Trophoblast cell (in vitro differentiated cells and primary cell): ENCODE results near the gene NUTM2D.
"Not testable (repeated sequence)": the region's sequence is repeated elsewhere in the genome, so short reads cannot be mapped to it uniquely, and the experiment has no call there.

ENCODE experiments used
- DNase-seq, 2 donors: peaks; one replicate each; pipeline ENCODE4 v3.0.0-alpha.2; 2016
- H2AFZ ChIP-seq: 2 replicates; pipeline ENCODE4 v1.6.1; 2013; ENCODE audit warnings: low read length, moderate library complexity, mild to moderate bottlenecking; ENCODE audit not compliant: insufficient read depth, poor library complexity
- H2AK5ac ChIP-seq: 2 replicates; pipeline ENCODE4 v1.6.1; 2013; ENCODE audit warnings: mild to moderate bottlenecking, low read length
- H2BK120ac ChIP-seq: 2 replicates; pipeline ENCODE4 v1.6.1; 2013; ENCODE audit warnings: low read length, mild to moderate bottlenecking, moderate library complexity; ENCODE audit not compliant: insufficient read depth, poor library complexity
- H2BK12ac ChIP-seq: 2 replicates; pipeline ENCODE4 v1.6.1; 2013; ENCODE audit warnings: mild to moderate bottlenecking, low read length, moderate library complexity
- H2BK5ac ChIP-seq: 2 replicates; pipeline ENCODE4 v1.6.1; 2013; ENCODE audit warnings: low read length, low read depth, moderate library complexity, mild to moderate bottlenecking; ENCODE audit not compliant: poor library complexity
- H3K14ac ChIP-seq: 2 replicates; pipeline ENCODE4 v1.6.1; 2013; ENCODE audit warnings: mild to moderate bottlenecking, low read length
- H3K18ac ChIP-seq: 2 replicates; pipeline ENCODE4 v1.6.1; 2013; ENCODE audit warnings: mild to moderate bottlenecking, low read length
- H3K23ac ChIP-seq: 2 replicates; pipeline ENCODE4 v1.6.1; 2013; ENCODE audit warnings: low read length
- H3K27ac ChIP-seq: 2 replicates; pipeline ENCODE4 v1.5.1; 2013; ENCODE audit warnings: low read depth, mild to moderate bottlenecking, inconsistent platforms, low read length, moderate library complexity
- H3K27me3 ChIP-seq: 2 replicates; pipeline ENCODE4 v1.6.1; 2013; ENCODE audit warnings: inconsistent platforms, mild to moderate bottlenecking, low read length, moderate library complexity; ENCODE audit not compliant: insufficient read depth
- H3K36me3 ChIP-seq, 2 experiments: 1 replicate in 1 of 2; 2 replicates in 1 of 2; pipeline ENCODE4 v1.6.1; 2013; ENCODE audit warnings: low read length in 2 of 2, mild to moderate bottlenecking in 2 of 2, moderate library complexity in 1 of 2; ENCODE audit not compliant: insufficient read depth in 2 of 2, control insufficient read depth in 1 of 2
- H3K4ac ChIP-seq: 2 replicates; pipeline ENCODE4 v1.6.1; 2013; ENCODE audit warnings: low read depth, mild to moderate bottlenecking, low read length, moderate library complexity
- H3K4me1 ChIP-seq, 2 experiments: 1 replicate in 1 of 2; 2 replicates in 1 of 2; pipeline ENCODE4 v1.6.1; 2013; ENCODE audit warnings: low read length in 2 of 2, mild to moderate bottlenecking in 2 of 2, moderate library complexity in 1 of 2; ENCODE audit not compliant: insufficient read depth in 2 of 2, control insufficient read depth in 1 of 2
- H3K4me2 ChIP-seq: 2 replicates; pipeline ENCODE4 v1.6.1; 2013; ENCODE audit warnings: inconsistent platforms, mild to moderate bottlenecking, low read length, moderate library complexity
- H3K4me3 ChIP-seq: 2 replicates; pipeline ENCODE4 v1.5.1; 2013; ENCODE audit warnings: mild to moderate bottlenecking, low read depth, low read length, inconsistent platforms
- H3K79me1 ChIP-seq: one replicate; pipeline ENCODE4 v1.6.1; 2013; ENCODE audit warnings: low read length
- H3K79me2 ChIP-seq: 2 replicates; pipeline ENCODE4 v1.6.1; 2013; ENCODE audit warnings: low read length, mild to moderate bottlenecking; ENCODE audit not compliant: control insufficient read depth, insufficient read depth, poor library complexity
- H3K9ac ChIP-seq: 2 replicates; pipeline ENCODE4 v1.6.1; 2013; ENCODE audit warnings: mild to moderate bottlenecking, low read length
- H3K9me3 ChIP-seq: 2 replicates; pipeline ENCODE4 v1.6.1; 2013; ENCODE audit warnings: low read depth, mild to moderate bottlenecking, control low read depth, inconsistent platforms, low read length; ENCODE audit not compliant: insufficient read depth
- H4K12ac ChIP-seq: 2 replicates; pipeline ENCODE4 v1.6.1; 2013; ENCODE audit warnings: low read depth, mild to moderate bottlenecking, low read length, moderate library complexity
- H4K8ac ChIP-seq: 2 replicates; pipeline ENCODE4 v1.6.1; 2013; ENCODE audit warnings: low read depth, mild to moderate bottlenecking, low read length, moderate library complexity
- H4K91ac ChIP-seq: one replicate; pipeline ENCODE4 v1.6.1; 2013; ENCODE audit warnings: low read depth, mild to moderate bottlenecking, low read length, moderate library complexity
- WGBS: extraction: QIAGEN DNeasy Blood & Tissue Kit; methylation state at CpG from one replicate; pipeline ENCODE4 v1.1.7; 2013; ENCODE audit warnings: missing lambda C conversion rate; ENCODE audit not compliant: insufficient read length, insufficient coverage; ENCODE audit errors: extremely low coverage; 5-methylcytosine and 5-hydroxymethylcytosine counted together

NUTM2D gene

GRCh38 chr10:87327958-87328357 is 29.6 kb upstream of the NUTM2D start:
- H3K4me3 ChIP-seq, H3K79me2 ChIP-seq, H2BK12ac ChIP-seq, H2AK5ac ChIP-seq, H2BK5ac ChIP-seq, H3K9me3 ChIP-seq, H3K4me1 ChIP-seq, H3K36me3 ChIP-seq, H3K27me3 ChIP-seq, H2BK120ac ChIP-seq, H3K27ac ChIP-seq, H3K4me2 ChIP-seq, H3K9ac ChIP-seq, H3K14ac ChIP-seq, H2AFZ ChIP-seq, H4K8ac ChIP-seq, H3K4ac ChIP-seq, H4K12ac ChIP-seq, H3K18ac ChIP-seq, DNase-seq, H3K79me1 ChIP-seq, H3K23ac ChIP-seq, H4K91ac ChIP-seq: not testable (repeated sequence)
- WGBS, result no CpG with 5 or more reads among the region's 1 CpG

- H3K27me3 ChIP-seq, H3K4ac ChIP-seq, H3K23ac ChIP-seq, H2BK5ac ChIP-seq, H3K4me3 ChIP-seq, H3K4me1 ChIP-seq, H3K36me3 ChIP-seq, H4K91ac ChIP-seq, H2BK120ac ChIP-seq, H3K9ac ChIP-seq, H3K79me2 ChIP-seq, H3K9me3 ChIP-seq, H2BK12ac ChIP-seq, H3K4me2 ChIP-seq, H3K14ac ChIP-seq, H2AFZ ChIP-seq, H4K8ac ChIP-seq, H3K18ac ChIP-seq, H4K12ac ChIP-seq, H2AK5ac ChIP-seq, H3K27ac ChIP-seq, H3K79me1 ChIP-seq, DNase-seq: not testable (repeated sequence)
- WGBS, result no CpG with 5 or more reads among the region's 2 CpGs
Observed at GRCh38 chr10:87329131-87329530, 28.4 kb upstream of the NUTM2D start.

GRCh38 chr10:87332687-87333086 is 24.9 kb upstream of the NUTM2D start:
- not testable (repeated sequence) for H2BK5ac ChIP-seq, H3K27me3 ChIP-seq, H3K9me3 ChIP-seq, H3K4me3 ChIP-seq, H3K79me1 ChIP-seq, H3K14ac ChIP-seq, H3K4ac ChIP-seq, H3K79me2 ChIP-seq, H2BK12ac ChIP-seq, H3K4me1 ChIP-seq, H4K91ac ChIP-seq, H3K18ac ChIP-seq, H2AK5ac ChIP-seq, H3K36me3 ChIP-seq, H2AFZ ChIP-seq, H4K8ac ChIP-seq, H3K9ac ChIP-seq, H3K4me2 ChIP-seq, H3K27ac ChIP-seq, DNase-seq, H4K12ac ChIP-seq, H3K23ac ChIP-seq, H2BK120ac ChIP-seq
- WGBS, result no CpG with 5 or more reads among the region's 1 CpG

GRCh38 chr10:87340411-87340810 is 17.1 kb upstream of the NUTM2D start:
- not testable (repeated sequence) for H3K27me3 ChIP-seq, H4K91ac ChIP-seq, H3K18ac ChIP-seq, H3K36me3 ChIP-seq, H2AFZ ChIP-seq, H3K4me1 ChIP-seq, H3K14ac ChIP-seq, H3K79me2 ChIP-seq, H3K23ac ChIP-seq, H4K12ac ChIP-seq, H3K4me2 ChIP-seq, H2AK5ac ChIP-seq, H3K27ac ChIP-seq, H2BK12ac ChIP-seq, H3K4me3 ChIP-seq, H4K8ac ChIP-seq, DNase-seq, H3K79me1 ChIP-seq, H3K9ac ChIP-seq, H3K9me3 ChIP-seq, H3K4ac ChIP-seq, H2BK5ac ChIP-seq, H2BK120ac ChIP-seq
- WGBS, result no CpG with 5 or more reads among the region's 3 CpGs
